ENCODE measurements around the gene TTYH1. TPM values are rescaled to one million over a fixed set of nuclear protein-coding genes. Genes with fewer than 3 reads are reported as not detected.
"Not testable (repeated sequence)": the region's sequence is repeated elsewhere in the genome, so short reads cannot be mapped to it uniquely, and the experiment has no call there.

Gene TTYH1
- total and polyA plus RNA-seq, 2 donors (not counting 3 experiments of a cell fraction or from before 2014, with no cell fraction given) = not detected

- Histone ChIP-seq H3K79me2 (ENCODE audit: control insufficient read depth, insufficient read depth, low read length) (no peaks in the 10 kb centered on the region), H3K4me2 (ENCODE audit: insufficient read depth, low read length) (no peak overlapping the region), H3K27ac (ENCODE audit: insufficient read depth, low read depth, low read length) (no peak overlapping the region), H3K4me1 (ENCODE audit: control insufficient read depth, extremely low read depth, insufficient read depth, low read length) (no peaks in the 10 kb centered on the region), H3K9me3 (replicated peaks; ENCODE audit: control insufficient read depth, insufficient read depth, low read length) (no peaks in the 10 kb centered on the region), H3K27me3 (ENCODE audit: control insufficient read depth in 2 of 2, insufficient read depth in 2 of 2, low read length in 2 of 2) (no peaks in the 10 kb centered on the region), H3K4me3 (replicated peaks in 1 of 3; ENCODE audit: insufficient read depth in 1 of 3, low read depth in 1 of 3, low read length in 3 of 3) (no peak overlapping the region), H2AFZ (ENCODE audit: low read depth, low read length) (no peak overlapping the region), H4K20me1 (replicated peaks; ENCODE audit: control insufficient read depth, extremely low read depth, insufficient read depth, low read length) (no peaks in the 10 kb centered on the region), H3K9me1 (replicated peaks; ENCODE audit: control insufficient read depth, extremely low read depth, insufficient read depth, low read length) (no peaks in the 10 kb centered on the region), H3K36me3 (ENCODE audit: control insufficient read depth in 2 of 2, extremely low read depth in 1 of 2, insufficient read depth in 2 of 2, low read length in 2 of 2) (no peaks in the 10 kb centered on the region), H3K9ac (replicated peaks; ENCODE audit: extremely low read depth, insufficient read depth, low read length) (no peak overlapping the region)
- intact Hi-C loops (cut with micrococcal nuclease) = no loop called here
- ChIA-PET POLR2A (no interaction called here), CTCF (no interaction called here)
- DNase-seq (ENCODE audit: low read depth, low spot score) = no peak
- dilution Hi-C loops (cut with MboI; ENCODE audit: extremely low pct_ligation_motif_present, low sequenced_read_pairs) = no loop called here
- BruUV-seq (replicated peaks) = no TSS peak
- no peak for TF ChIP-seq POLR2AphosphoS5 (IDR thresholded peaks at IDR 0.05; ENCODE audit: insufficient read depth, low read depth, low read length)
- TF ChIP-seq EZH2 (IDR thresholded peaks at IDR 0.05; ENCODE audit: borderline replicate concordance, low read depth, low read length, severe bottlenecking) = no peak
- TF ChIP-seq MYC (IDR thresholded peaks at IDR 0.05; ENCODE audit: low read depth, low read length) = no peak
- TF ChIP-seq CTCF (IDR thresholded peaks at IDR 0.05; ENCODE audit: extremely low read depth in 1 of 2, insufficient read depth in 1 of 2, low read depth in 1 of 2, low read length in 2 of 2) = no peak
- TF ChIP-seq JUN (IDR thresholded peaks at IDR 0.05; ENCODE audit: borderline replicate concordance, insufficient read depth, insufficient read length, low read depth) = no peak
- TF ChIP-seq FOS (IDR thresholded peaks at IDR 0.05; ENCODE audit: borderline replicate concordance, insufficient read depth, low read length) = no peak
- no peak for TF ChIP-seq POLR2A (IDR thresholded peaks at IDR 0.05; ENCODE audit: low read depth, low read length)
- TF ChIP-seq GATA2 (IDR thresholded peaks at IDR 0.05; ENCODE audit: insufficient read depth, insufficient read length, low read depth, low read length) = no peak
- no peak for TF ChIP-seq MAX (IDR thresholded peaks at IDR 0.05; ENCODE audit: insufficient read depth, insufficient read length)
- no peak for FAIRE-seq
Observed at GRCh38 chr19:54380897-54381296, 34.4 kb upstream of the TTYH1 start.

GRCh38 chr19:54382041-54382440 lies 33.2 kb upstream of the TTYH1 start:
- H4K20me1 ChIP-seq (replicated peaks; ENCODE audit: control insufficient read depth, extremely low read depth, insufficient read depth, low read length); H3K9ac ChIP-seq (replicated peaks; ENCODE audit: extremely low read depth, insufficient read depth, low read length); H3K79me2 ChIP-seq (ENCODE audit: control insufficient read depth, insufficient read depth, low read length); H3K27ac ChIP-seq (ENCODE audit: insufficient read depth, low read depth, low read length); POLR2A ChIA-PET; H3K4me3 ChIP-seq (replicated peaks in 1 of 3; ENCODE audit: insufficient read depth in 1 of 3, low read depth in 1 of 3, low read length in 3 of 3); dilution Hi-C loops (cut with MboI; ENCODE audit: extremely low pct_ligation_motif_present, low sequenced_read_pairs); H3K9me1 ChIP-seq (replicated peaks; ENCODE audit: control insufficient read depth, extremely low read depth, insufficient read depth, low read length); DNase-seq (ENCODE audit: low read depth, low spot score); H3K36me3 ChIP-seq (ENCODE audit: control insufficient read depth in 2 of 2, extremely low read depth in 1 of 2, insufficient read depth in 2 of 2, low read length in 2 of 2); H3K27me3 ChIP-seq (ENCODE audit: control insufficient read depth in 2 of 2, insufficient read depth in 2 of 2, low read length in 2 of 2); H3K4me2 ChIP-seq (ENCODE audit: insufficient read depth, low read length); H3K9me3 ChIP-seq (replicated peaks; ENCODE audit: control insufficient read depth, insufficient read depth, low read length); BruUV-seq (replicated peaks); H2AFZ ChIP-seq (ENCODE audit: low read depth, low read length); FAIRE-seq; intact Hi-C loops (cut with micrococcal nuclease); H3K4me1 ChIP-seq (ENCODE audit: control insufficient read depth, extremely low read depth, insufficient read depth, low read length): not testable (repeated sequence)
- CTCF ChIA-PET = interaction anchor here (2.0 kb wide), 1 partner anchor 10 kb away, joined by 11 read pairs; no protein-coding TSS in a partner anchor
